Calu3 (cell line): Measurements from ENCODE around the gene C2orf42. TPM values are rescaled to one million over a fixed set of nuclear protein-coding genes. Genes with fewer than 3 reads are reported as not detected.
A peak's percentile ranks its signal among the peaks of the same experiment; 100 is the strongest.
"Not testable (repeated sequence)": the region's sequence is repeated elsewhere in the genome, so short reads cannot be mapped to it uniquely, and the experiment has no call there.

Experiments
- BruUV-seq: library from RNA; stranded (reverse); fragments of 400-500 nt; replicated peaks from 2 replicates; lab custom pipeline; 2021; lab: Mats Ljungman, UMichigan
- CTCF ChIA-PET: fragments of 300-600 bp; sonication (Branson Sonifier 250); formaldehyde crosslinking; loops from one replicate; lab custom pipeline; 2022; ENCODE audit warnings: antibody characterized with exemption; lab: Charles Lee
- DNase-seq: peaks from one replicate; pipeline ENCODE4 v3.0.0; 2022
- H3K27ac Mint-ChIP-seq: one replicate; pipeline ENCODE4 v1.8.0; 2022; ENCODE audit warnings: mixed read lengths; ENCODE audit not compliant: unreplicated experiment
- H3K27me3 Mint-ChIP-seq: one replicate; pipeline ENCODE4 v1.8.0; 2022; ENCODE audit warnings: mixed read lengths; ENCODE audit not compliant: unreplicated experiment
- H3K36me3 Mint-ChIP-seq: one replicate; pipeline ENCODE4 v1.8.0; 2022; ENCODE audit warnings: mild to moderate bottlenecking, moderate library complexity, mixed read lengths; ENCODE audit not compliant: insufficient read depth, unreplicated experiment
- H3K4me1 Mint-ChIP-seq: one replicate; pipeline ENCODE4 v1.8.0; 2022; ENCODE audit warnings: mild to moderate bottlenecking, low read depth, mixed read lengths; ENCODE audit not compliant: unreplicated experiment
- H3K4me3 Mint-ChIP-seq: one replicate; pipeline ENCODE4 v1.8.0; 2022; ENCODE audit warnings: mild to moderate bottlenecking, low read depth, moderate library complexity, mixed read lengths; ENCODE audit not compliant: unreplicated experiment
- H3K9me3 Mint-ChIP-seq: one replicate; pipeline ENCODE4 v1.8.0; 2022; ENCODE audit warnings: low read depth, mixed read lengths; ENCODE audit not compliant: unreplicated experiment
- intact Hi-C: fragments of 100-400 bp; cut with micrococcal nuclease; formaldehyde crosslinking; loops from one replicate; pipeline ENCODE4 v1.10.0; 2022; ENCODE audit not compliant: unreplicated experiment
- total RNA-seq: library from RNA; stranded (reverse); gene quantifications from 2 replicates; pipeline ENCODE4 v1.2.3, GENCODE V29; 2022
- TF ChIP-seq, protein P1 (sequence below): fragments of 200-600 bp; IDR thresholded peaks from one replicate; pipeline ENCODE4 v1.8.0; 2022; ENCODE audit warnings: antibody characterized with exemption; ENCODE audit not compliant: unreplicated experiment

Gene C2orf42
- total RNA-seq, 1 experiment from 2014 or later = 11.6 TPM

DNA sequence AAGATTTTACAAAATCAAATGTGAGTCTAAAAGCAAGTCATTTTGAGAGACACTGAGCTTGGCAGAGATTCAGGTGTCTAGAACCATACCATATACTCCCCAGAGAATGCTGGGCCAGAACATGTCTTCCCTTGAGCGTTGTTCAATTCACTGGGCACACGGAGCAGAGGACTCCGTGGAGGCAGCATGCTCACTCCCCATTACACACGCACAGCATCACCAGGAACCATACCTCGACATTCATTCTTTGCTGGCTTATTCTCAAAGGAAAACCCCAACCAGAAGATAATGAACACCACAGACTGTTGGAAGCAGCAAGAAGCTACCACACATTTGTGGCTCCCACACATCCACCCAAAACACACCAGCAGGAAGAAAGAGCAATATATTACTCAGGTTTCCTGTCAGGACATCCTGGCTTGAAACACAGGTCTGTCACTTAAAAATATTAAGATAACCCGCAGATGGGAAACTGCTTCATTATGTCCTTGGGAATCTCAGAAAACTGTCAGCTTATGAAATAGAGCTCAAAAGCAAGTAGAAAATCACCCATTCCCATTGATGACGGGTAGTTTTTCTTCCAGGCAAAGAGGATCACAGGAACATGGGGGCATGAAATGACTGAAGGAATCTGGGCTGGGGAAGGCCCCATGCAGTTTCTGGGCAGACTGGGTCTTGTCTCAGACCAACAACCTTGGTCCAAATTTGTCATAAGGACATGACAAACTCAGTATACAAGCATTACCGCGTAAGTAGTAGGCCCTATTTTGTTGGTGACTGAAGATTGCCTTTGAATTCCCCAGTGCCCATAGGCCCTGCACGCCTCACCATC lies 57.1 kb downstream of the C2orf42 start:
- BruUV-seq = no TSS peak
- H3K36me3 Mint-ChIP-seq = peaks cover 16% of the 10 kb centered on the region
- no peaks in the 10 kb centered on the region for H3K27me3 Mint-ChIP-seq
- no peak for DNase-seq
- no peaks in the 10 kb centered on the region for H3K9me3 Mint-ChIP-seq
- CTCF ChIA-PET = interaction anchor here (0.7 kb wide), 1 partner anchor 484 kb away, joined by 8 read pairs; no protein-coding TSS in a partner anchor
- no peak overlapping the region for H3K4me3 Mint-ChIP-seq
- intact Hi-C loops = loop anchor here (2.0 kb wide), 1 partner anchor 25 kb away; no protein-coding TSS in a partner anchor
- TF ChIP-seq, protein P1, sequence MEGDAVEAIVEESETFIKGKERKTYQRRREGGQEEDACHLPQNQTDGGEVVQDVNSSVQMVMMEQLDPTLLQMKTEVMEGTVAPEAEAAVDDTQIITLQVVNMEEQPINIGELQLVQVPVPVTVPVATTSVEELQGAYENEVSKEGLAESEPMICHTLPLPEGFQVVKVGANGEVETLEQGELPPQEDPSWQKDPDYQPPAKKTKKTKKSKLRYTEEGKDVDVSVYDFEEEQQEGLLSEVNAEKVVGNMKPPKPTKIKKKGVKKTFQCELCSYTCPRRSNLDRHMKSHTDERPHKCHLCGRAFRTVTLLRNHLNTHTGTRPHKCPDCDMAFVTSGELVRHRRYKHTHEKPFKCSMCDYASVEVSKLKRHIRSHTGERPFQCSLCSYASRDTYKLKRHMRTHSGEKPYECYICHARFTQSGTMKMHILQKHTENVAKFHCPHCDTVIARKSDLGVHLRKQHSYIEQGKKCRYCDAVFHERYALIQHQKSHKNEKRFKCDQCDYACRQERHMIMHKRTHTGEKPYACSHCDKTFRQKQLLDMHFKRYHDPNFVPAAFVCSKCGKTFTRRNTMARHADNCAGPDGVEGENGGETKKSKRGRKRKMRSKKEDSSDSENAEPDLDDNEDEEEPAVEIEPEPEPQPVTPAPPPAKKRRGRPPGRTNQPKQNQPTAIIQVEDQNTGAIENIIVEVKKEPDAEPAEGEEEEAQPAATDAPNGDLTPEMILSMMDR = no peak
- peak overlapping the region; percentile 81 for H3K27ac Mint-ChIP-seq
- peaks cover 52% of the 10 kb centered on the region for H3K4me1 Mint-ChIP-seq

DNA sequence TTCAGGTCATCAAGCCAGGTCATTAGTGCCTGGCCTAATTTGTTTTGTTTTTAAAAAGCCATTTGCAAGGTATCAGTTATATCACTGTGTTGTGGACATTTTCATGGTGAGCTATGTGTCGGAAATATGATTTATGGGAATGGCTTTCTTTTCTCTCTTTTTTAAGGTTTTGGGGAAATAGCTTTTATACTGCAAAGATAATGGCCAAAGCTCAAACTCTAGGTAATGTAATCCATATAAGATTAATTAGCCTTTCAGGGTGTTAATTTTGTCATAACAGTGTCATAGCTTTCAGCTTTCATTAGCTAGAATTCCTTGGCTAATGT lies 57.7 kb downstream of the C2orf42 start:
- H3K27ac Mint-ChIP-seq = peak overlapping the region; percentile 81
- peaks cover 16% of the 10 kb centered on the region for H3K36me3 Mint-ChIP-seq
- no peaks in the 10 kb centered on the region for H3K27me3 Mint-ChIP-seq
- no peaks in the 10 kb centered on the region for H3K9me3 Mint-ChIP-seq
- H3K4me3 Mint-ChIP-seq = peak overlapping the region; percentile 59
- TF ChIP-seq, protein P1 = no peak
- intact Hi-C loops = loop anchor here (2.0 kb wide), 1 partner anchor 24 kb away; no protein-coding TSS in a partner anchor
- CTCF ChIA-PET = interaction anchor here (1.6 kb wide), 1 partner anchor 9 kb away, joined by 3 read pairs; no protein-coding TSS in a partner anchor
- no TSS peak for BruUV-seq
- DNase-seq = no peak
- peaks cover 52% of the 10 kb centered on the region for H3K4me1 Mint-ChIP-seq

DNA sequence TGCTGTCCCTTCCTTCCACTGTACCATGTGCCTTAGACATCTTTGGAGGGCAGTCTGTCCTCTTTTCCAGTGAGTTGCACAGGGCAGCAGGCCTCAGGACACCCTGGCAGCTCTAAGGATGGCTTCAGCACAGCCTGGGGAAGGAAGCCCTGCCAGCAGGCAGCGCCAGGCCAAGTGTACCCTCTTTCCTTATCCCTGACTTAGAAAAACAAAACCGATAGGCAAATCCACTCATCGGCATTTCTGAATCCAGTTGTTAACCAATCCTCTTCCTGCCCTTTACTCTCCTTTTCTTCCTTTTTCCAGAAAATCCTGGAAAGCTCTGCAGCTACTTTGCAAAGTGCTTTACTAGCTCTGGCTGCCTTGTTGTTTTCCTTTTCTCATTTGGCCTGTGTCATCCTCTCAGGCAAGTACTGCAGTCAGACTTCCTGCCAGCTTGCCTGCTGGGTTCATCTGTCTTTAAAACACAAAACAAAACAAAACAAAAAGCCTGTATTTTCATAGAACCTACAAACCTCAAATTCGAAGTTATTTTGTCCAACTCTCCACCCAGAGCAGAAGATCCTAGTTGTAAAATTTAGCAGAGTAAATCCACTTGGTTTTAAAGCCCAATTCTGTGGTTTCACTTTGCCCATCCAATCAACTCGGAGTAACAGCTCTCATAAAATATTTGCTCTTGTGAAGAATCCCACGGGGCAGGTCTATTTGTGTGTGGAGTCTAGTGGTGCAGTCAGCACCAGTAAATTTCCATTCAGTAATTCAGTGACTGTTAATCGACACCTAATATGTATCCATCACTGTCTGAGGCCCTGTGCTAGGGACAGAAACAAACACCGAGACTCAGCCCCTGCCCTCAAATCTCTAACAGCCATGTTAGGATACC lies 58.3 kb downstream of the C2orf42 start:
- Mint-ChIP-seq H3K36me3 (peaks cover 16% of the 10 kb centered on the region), H3K4me3 (peak overlapping the region; percentile 59), H3K4me1 (peaks cover 46% of the 10 kb centered on the region), H3K27me3 (no peaks in the 10 kb centered on the region), H3K27ac (peak overlapping the region; percentile 81), H3K9me3 (no peaks in the 10 kb centered on the region)
- TSS peak; percentile 61 for BruUV-seq
- TF ChIP-seq, protein P1 = no peak
- intact Hi-C loops = loop anchor here (2.0 kb wide), 1 partner anchor 24 kb away; no protein-coding TSS in a partner anchor
- DNase-seq = peak; percentile 21
- CTCF ChIA-PET = interaction anchor here (1.6 kb wide), 1 partner anchor 9 kb away, joined by 3 read pairs; no protein-coding TSS in a partner anchor

DNA sequence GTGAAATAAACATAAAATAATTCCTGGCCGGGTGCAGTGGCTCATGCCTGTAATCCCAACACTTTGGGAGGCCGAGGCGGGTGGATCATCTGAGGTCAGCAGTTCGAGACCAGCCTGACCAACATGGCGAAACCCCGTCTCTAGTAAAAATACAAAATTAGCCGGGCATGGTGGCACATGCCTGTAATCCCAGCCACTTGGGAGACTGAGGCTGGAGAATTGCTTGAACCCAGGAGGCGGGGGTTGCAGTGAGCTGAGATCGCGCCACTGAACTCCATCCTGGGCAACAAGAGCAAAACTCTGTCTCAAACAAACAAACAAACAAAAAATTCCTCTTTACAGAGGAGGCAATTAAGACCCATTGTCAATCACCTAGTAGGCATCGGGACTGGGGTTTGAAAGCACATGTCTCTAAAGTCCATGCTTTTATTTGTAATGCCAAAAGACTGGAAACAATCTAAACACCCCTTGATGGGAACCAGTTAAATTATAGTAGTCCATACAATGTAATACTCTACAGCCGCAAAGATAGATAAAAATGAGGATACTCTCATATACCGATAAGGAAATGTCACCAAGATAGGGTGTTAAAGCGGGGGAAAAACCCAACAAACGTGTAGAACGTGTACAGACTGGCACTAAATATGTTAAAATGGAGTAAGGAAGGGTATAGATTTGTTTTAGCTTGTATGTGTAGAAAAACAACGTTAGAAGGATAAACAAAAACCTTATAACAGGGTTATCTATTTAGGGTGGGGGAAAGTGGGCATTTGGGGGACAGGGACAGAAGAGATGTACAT lies 59.3 kb downstream of the C2orf42 start:
- H3K27me3 Mint-ChIP-seq, H3K27ac Mint-ChIP-seq, BruUV-seq, H3K9me3 Mint-ChIP-seq, H3K4me3 Mint-ChIP-seq, DNase-seq: not testable (repeated sequence)
- CTCF ChIA-PET = interaction anchor here (1.6 kb wide), 1 partner anchor 8 kb away, joined by 3 read pairs; no protein-coding TSS in a partner anchor
- Mint-ChIP-seq H3K4me1 (peaks cover 39% of the 10 kb centered on the region), H3K36me3 (peaks cover 16% of the 10 kb centered on the region)
- intact Hi-C loops = loop anchor here (2.0 kb wide), 1 partner anchor 23 kb away; no protein-coding TSS in a partner anchor
